GM12875 (cell line): ENCODE data around the gene SERPINE2.

ENCODE experiments used
- H3K4me3 ChIP-seq: one replicate; pipeline ENCODE4 v1.5.1; 2011; ENCODE audit warnings: low read depth, low read length, control low read depth
- CTCF ChIP-seq: IDR thresholded peaks from 2 replicates; pipeline ENCODE4 v1.5.1; 2011; ENCODE audit warnings: low read depth, mild to moderate bottlenecking, control low read depth, inconsistent platforms, low read length, moderate library complexity, borderline replicate concordance; ENCODE audit not compliant: insufficient read depth

SERPINE2 gene

DNA sequence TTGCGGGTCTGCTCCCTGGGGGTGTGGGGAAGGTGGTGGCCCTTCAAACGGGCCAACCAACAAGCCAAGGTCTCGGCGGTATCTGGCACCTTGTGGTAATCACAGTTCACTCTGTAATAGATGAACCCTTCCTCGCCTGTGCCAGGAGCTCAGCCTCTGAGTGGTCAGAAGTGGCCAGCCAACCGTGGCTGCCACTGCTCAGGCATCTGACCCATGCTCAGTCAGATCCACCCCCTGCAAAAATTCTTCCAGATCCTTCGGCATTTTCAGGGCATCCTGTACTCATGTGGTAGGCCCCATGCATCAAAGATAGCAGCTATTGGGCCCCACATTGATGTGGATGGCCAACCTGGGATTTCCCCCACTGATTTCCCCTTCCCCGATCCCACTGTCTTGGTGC is 39.6 kb upstream of the SERPINE2 start:
- TF ChIP-seq CTCF, result no peak
- H3K4me3 ChIP-seq, result no peak overlapping the region

- no peak for TF ChIP-seq CTCF
- H3K4me3 ChIP-seq, result no peak overlapping the region
Measured at GRCh38 chr2:224077773-224078507, 38.9 kb upstream of the SERPINE2 start.

DNA sequence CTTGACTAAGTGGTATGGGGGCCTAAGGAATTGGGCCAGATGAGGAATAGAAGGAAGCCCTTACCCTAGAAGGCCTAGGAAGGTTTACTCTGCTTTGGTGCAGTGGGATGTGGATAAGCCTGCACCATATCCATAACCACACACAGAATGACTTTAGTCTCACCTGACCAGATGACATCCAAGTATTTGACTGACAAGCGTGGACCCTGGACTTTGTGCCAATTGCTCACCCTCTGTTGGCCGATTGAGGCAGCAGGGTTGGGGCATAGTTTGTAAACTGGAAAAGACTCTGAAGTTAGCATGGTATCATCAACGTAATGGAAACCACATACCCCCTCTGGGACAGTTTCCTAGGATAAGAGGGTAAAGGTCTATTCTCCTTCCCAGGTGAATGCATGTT is 36.5 kb upstream of the SERPINE2 start:
- H3K4me3 ChIP-seq, result no peak overlapping the region
- no peak for TF ChIP-seq CTCF

- TF ChIP-seq CTCF, result no peak
- no peak overlapping the region for H3K4me3 ChIP-seq
Measured at GRCh38 chr2:224073676-224074075, 34.6 kb upstream of the SERPINE2 start.

- TF ChIP-seq CTCF, result no peak
- H3K4me3 ChIP-seq, result no peak overlapping the region
Measured at GRCh38 chr2:224072541-224073188, 33.6 kb upstream of the SERPINE2 start.

DNA sequence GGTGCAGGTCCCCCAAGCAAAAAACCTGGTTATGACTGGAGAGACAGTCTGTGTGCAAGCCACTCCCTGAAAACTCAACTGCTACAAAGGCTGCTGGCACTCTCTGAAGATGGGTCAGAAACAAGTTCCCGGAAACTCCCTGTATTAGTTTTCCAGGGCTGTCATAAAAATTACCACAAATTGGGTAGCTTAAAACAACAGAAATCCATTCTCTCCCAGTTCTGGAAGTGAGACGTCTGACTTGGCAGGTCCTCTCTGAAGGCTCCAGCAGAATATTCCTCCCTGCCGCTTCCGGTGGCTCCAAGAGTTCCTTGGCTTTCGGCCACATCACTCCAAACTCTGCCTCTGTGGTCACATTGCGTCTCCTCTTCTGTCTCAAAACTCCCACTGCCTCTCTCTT is 30.1 kb upstream of the SERPINE2 start:
- H3K4me3 ChIP-seq, result no peak overlapping the region
- no peak for TF ChIP-seq CTCF

DNA sequence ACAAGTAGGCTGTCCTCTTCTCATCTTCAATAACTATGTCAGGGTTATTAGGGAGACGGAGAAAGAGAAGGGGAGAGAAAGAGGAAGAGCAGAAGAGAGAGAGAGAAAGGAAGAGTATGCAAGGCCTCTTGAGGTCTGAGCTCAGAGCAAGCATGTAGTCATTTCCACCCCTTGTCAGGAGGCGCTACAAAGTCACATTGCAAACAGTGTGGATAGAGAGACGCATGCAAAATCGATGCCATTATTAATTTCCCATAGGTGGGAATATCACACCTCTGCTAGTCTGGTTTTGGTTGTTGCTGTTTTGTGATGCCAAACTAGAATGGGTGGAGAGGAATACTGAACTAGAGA is 24.2 kb upstream of the SERPINE2 start:
- no peak overlapping the region for H3K4me3 ChIP-seq
- TF ChIP-seq CTCF, result no peak
